A549 (cell line): ENCODE results near the gene POGK. TPM values are rescaled to one million over a fixed set of nuclear protein-coding genes. Genes with fewer than 3 reads are reported as not detected.

Experiments
- ATAC-seq, 2 experiments: fragments of 200-7000 bp in 1 of 2; fragments of >200 bp in 1 of 2; cut with Nextera tagmentation in 1 of 2; cut with Tn5 transposase in 1 of 2; 3 replicates each; pipeline versions ENCODE4 v1.8.0 to v1.9.1; 2018 to 2020; ENCODE audit warnings: mild to moderate bottlenecking in 1 of 2, moderate library complexity in 1 of 2
- CTCF ChIA-PET: fragments of 300-600 bp; sonication (Branson Sonifier 250); formaldehyde crosslinking; extraction: SDS; loops from one replicate; lab custom pipeline; 2021; ENCODE audit warnings: antibody characterized with exemption, inconsistent platforms; lab: Yijun Ruan, JAX
- POLR2A ChIA-PET: fragments of 350-600 bp; formaldehyde crosslinking; extraction: SDS; loops from one replicate; lab custom pipeline; 2021; ENCODE audit warnings: antibody characterized with exemption, inconsistent platforms; lab: Yijun Ruan, JAX
- DNase-seq, 2 experiments: peaks; one replicate each; pipeline versions ENCODE4 v3.0.0 to v3.0.0-alpha.2; 2011 to 2016; ENCODE audit warnings: low read depth in 1 of 2, low spot score in 1 of 2
- FAIRE-seq: peaks from 2 replicates; lab custom pipeline; 2011; peaks lifted over from hg19 to GRCh38; lab: Jason Lieb, UNC
- H3K27ac ChIP-seq, 2 experiments: fragments of >200 bp; sonication (Bioruptor Twin); formaldehyde crosslinking; 3 replicates each; pipeline ENCODE4 v1.5.1; 2016 to 2017
- H3K4me1 ChIP-seq: fragments of >200 bp; sonication (Bioruptor Twin); formaldehyde crosslinking; 3 replicates; pipeline ENCODE4 v1.6.1; 2016
- H3K4me2 ChIP-seq: fragments of >200 bp; sonication (Bioruptor Twin); formaldehyde crosslinking; 3 replicates; pipeline ENCODE4 v1.6.1; 2016
- H3K4me3 ChIP-seq: fragments of >200 bp; sonication (Bioruptor Twin); formaldehyde crosslinking; 3 replicates; pipeline ENCODE4 v1.5.1; 2016
- H3K9me3 ChIP-seq: fragments of >200 bp; sonication (Bioruptor Twin); formaldehyde crosslinking; 3 replicates; pipeline ENCODE4 v1.6.1; 2016
- CBX2 ChIP-seq: fragments of 200-600 bp; sonication (generic); IDR thresholded peaks from 2 replicates; pipeline ENCODE4 v1.6.1; 2016; ENCODE audit warnings: low read depth, mild to moderate bottlenecking, borderline replicate concordance
- CBX8 ChIP-seq: fragments of 200-600 bp; sonication (generic); IDR thresholded peaks from 2 replicates; pipeline ENCODE4 v1.6.1; 2016
- CHD4 ChIP-seq: fragments of 200-600 bp; sonication (generic); IDR thresholded peaks from 2 replicates; pipeline ENCODE4 v1.6.1; 2016; ENCODE audit warnings: antibody characterized with exemption, mild to moderate bottlenecking, borderline replicate concordance
- EHF ChIP-seq: fragments of 250-450 bp; sonication (Bioruptor Pico); IDR thresholded peaks from 2 replicates; pipeline ENCODE4 v1.5.0; 2020; ENCODE audit warnings: mild to moderate bottlenecking
- ESRRA ChIP-seq: fragments of 150-350 bp; IDR thresholded peaks from 2 replicates; pipeline ENCODE4 v1.6.1; 2014; ENCODE audit warnings: mild to moderate bottlenecking, low read length, borderline replicate concordance
- FOXS1 ChIP-seq: fragments of 250-450 bp; sonication (Bioruptor Pico); IDR thresholded peaks from 2 replicates; pipeline ENCODE4 v1.5.0; 2020; ENCODE audit warnings: mild to moderate bottlenecking, moderate library complexity
- GATA3 ChIP-seq: IDR thresholded peaks from 2 replicates; pipeline ENCODE4 v1.6.1; 2012; ENCODE audit warnings: borderline replicate concordance
- HDAC2 ChIP-seq: fragments of 200-600 bp; sonication (generic); IDR thresholded peaks from 2 replicates; pipeline ENCODE4 v1.6.1; 2016
- MAFK ChIP-seq: fragments of 450-650 bp; IDR thresholded peaks from 2 replicates; pipeline ENCODE4 v1.6.1; 2014; ENCODE audit not compliant: partially characterized antibody
- MAZ ChIP-seq: fragments of 150-350 bp; IDR thresholded peaks from 2 replicates; pipeline ENCODE4 v1.6.1; 2014; ENCODE audit warnings: antibody characterized with exemption, low read depth, low read length, borderline replicate concordance
- NR3C1 ChIP-seq: fragments of >200 bp; sonication (Bioruptor Twin); formaldehyde crosslinking; IDR thresholded peaks from 3 replicates; pipeline ENCODE4 v1.6.1; 2017
- PHF8 ChIP-seq: fragments of 200-600 bp; sonication (generic); IDR thresholded peaks from 2 replicates; pipeline ENCODE4 v1.6.1; 2016; ENCODE audit warnings: low read depth, mild to moderate bottlenecking, antibody characterized with exemption, moderate library complexity, borderline replicate concordance
- POLR2AphosphoS2 ChIP-seq: conservative IDR thresholded peaks from 2 replicates; pipeline ENCODE4 v1.6.1; 2012; ENCODE audit warnings: low read length, improper control_type of control experiment, inconsistent platforms
- RAD21 ChIP-seq, 2 experiments: fragments of >200 bp in 1 of 2; sonication (Bioruptor Twin) in 1 of 2; formaldehyde crosslinking in 1 of 2; IDR thresholded peaks in 1 of 2; conservative IDR thresholded peaks in 1 of 2; 2 replicates in 1 of 2; 3 replicates in 1 of 2; pipeline ENCODE4 v1.6.1; 2012 to 2018; ENCODE audit warnings: inconsistent platforms in 1 of 2
- RCOR1 ChIP-seq: fragments of 150-350 bp; IDR thresholded peaks from 2 replicates; pipeline ENCODE4 v1.6.1; 2014; ENCODE audit warnings: antibody characterized with exemption, low read length, low read depth
- RNF2 ChIP-seq: fragments of 200-600 bp; sonication (generic); IDR thresholded peaks from 2 replicates; pipeline ENCODE4 v1.6.1; 2016; ENCODE audit warnings: low read depth, mild to moderate bottlenecking, antibody characterized with exemption, moderate library complexity, borderline replicate concordance
- SMC3 ChIP-seq: fragments of >200 bp; sonication (Bioruptor Twin); formaldehyde crosslinking; IDR thresholded peaks from 3 replicates; pipeline ENCODE4 v1.6.1; 2018; ENCODE audit warnings: inconsistent platforms
- ZNF302 ChIP-seq: fragments of 250-450 bp; sonication (Bioruptor Pico); IDR thresholded peaks from 2 replicates; pipeline ENCODE4 v1.9.0; 2021; ENCODE audit warnings: inconsistent platforms, mild to moderate bottlenecking, moderate library complexity
- WGBS: methylation state at CpG from one replicate; pipeline ENCODE4 v1.1.6; 2017; ENCODE audit errors: missing lambda C conversion rate; 5-methylcytosine and 5-hydroxymethylcytosine counted together
- polyA plus RNA-seq, 4 experiments: library from polyadenylated mRNA; depleted of rRNA in 3 of 4; stranded (reverse); fragments of >200 nt; fragmentation: RNase III in 1 of 4; extraction: RNeasy Plus Mini Kit Qiagen cat#74134 plus additional on column Dnase treatment in 1 of 4; gene quantifications; 2 replicates in 3 of 4; 3 replicates in 1 of 4; pipeline ENCODE4 v1.2.3, GENCODE V29; 2011 to 2017
- TF ChIP-seq, protein P1 (sequence below): fragments of >200 bp; sonication (Bioruptor Twin); formaldehyde crosslinking; IDR thresholded peaks from 3 replicates; pipeline ENCODE4 v1.5.1; 2016
- TF ChIP-seq, protein P2 (sequence below): fragments of 450-650 bp; IDR thresholded peaks from 2 replicates; pipeline ENCODE4 v1.6.1; 2014; ENCODE audit warnings: antibody characterized with exemption
- TF ChIP-seq, protein P3 (sequence below): fragments of 200-600 bp; sonication (generic); IDR thresholded peaks from 2 replicates; pipeline ENCODE4 v1.6.1; 2016; ENCODE audit warnings: antibody characterized with exemption, mild to moderate bottlenecking, moderate library complexity
- TF ChIP-seq, protein P4 (sequence below): IDR thresholded peaks from 2 replicates; pipeline ENCODE4 v1.6.1; 2012; ENCODE audit warnings: low read depth, borderline replicate concordance
- TF ChIP-seq, protein P5 (sequence below): fragments of >200 bp; sonication (Bioruptor Twin); formaldehyde crosslinking; IDR thresholded peaks from 3 replicates; pipeline ENCODE4 v1.6.1; 2016

The POGK gene
- polyA plus RNA-seq, 2 of the 4 experiments (the other 2 are of a cell fraction): 27.4 to 37.2 TPM

DNA sequence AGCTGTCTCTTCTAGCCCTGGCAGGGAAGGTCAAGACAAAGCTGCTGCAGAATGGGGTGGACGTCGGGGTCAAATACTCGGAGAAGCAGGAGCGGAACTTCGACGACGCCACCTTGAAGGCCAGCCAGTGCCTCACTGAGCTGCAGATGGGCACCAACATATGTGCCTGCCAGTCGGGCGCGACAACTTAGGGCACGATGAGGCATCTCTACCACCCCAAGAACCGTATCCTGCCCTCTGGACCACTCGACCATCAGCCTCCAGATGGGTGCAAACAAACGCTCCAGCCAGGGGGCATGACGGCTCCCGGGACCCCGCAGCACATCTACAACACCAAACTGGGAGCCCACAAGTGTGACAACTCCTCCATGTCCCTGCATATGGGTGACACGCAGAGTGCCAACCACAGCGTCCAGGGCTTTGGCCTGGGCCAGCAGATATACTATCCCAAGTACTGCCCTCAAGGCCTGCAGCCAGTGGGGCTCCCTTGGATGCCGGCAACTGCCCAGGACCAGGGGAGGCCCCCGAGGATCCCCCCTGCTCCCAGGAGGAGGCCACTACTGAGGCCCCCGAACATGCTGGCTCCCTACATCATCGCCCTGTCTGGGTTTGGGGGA lies 42.5 kb upstream of the POGK start:
- DNase-seq: no peak
- Histone ChIP-seq H3K4me2 (no peak overlapping the region), H3K9me3 (no peaks in the 10 kb centered on the region), H3K4me3 (no peak overlapping the region), H3K4me1 (no peaks in the 10 kb centered on the region), H3K27ac (no peak overlapping the region)
- TF ChIP-seq PHF8 (no peak), CBX8 (no peak), HDAC2 (no peak), CBX2 (no peak), CHD4 (no peak), RNF2 (no peak), RAD21 (conservative IDR thresholded peaks at IDR 0.05 in 1 of 2, IDR thresholded peaks at IDR 0.05 in 1 of 2) (no peak), MAFK (no peak)
- TF ChIP-seq, protein P1, sequence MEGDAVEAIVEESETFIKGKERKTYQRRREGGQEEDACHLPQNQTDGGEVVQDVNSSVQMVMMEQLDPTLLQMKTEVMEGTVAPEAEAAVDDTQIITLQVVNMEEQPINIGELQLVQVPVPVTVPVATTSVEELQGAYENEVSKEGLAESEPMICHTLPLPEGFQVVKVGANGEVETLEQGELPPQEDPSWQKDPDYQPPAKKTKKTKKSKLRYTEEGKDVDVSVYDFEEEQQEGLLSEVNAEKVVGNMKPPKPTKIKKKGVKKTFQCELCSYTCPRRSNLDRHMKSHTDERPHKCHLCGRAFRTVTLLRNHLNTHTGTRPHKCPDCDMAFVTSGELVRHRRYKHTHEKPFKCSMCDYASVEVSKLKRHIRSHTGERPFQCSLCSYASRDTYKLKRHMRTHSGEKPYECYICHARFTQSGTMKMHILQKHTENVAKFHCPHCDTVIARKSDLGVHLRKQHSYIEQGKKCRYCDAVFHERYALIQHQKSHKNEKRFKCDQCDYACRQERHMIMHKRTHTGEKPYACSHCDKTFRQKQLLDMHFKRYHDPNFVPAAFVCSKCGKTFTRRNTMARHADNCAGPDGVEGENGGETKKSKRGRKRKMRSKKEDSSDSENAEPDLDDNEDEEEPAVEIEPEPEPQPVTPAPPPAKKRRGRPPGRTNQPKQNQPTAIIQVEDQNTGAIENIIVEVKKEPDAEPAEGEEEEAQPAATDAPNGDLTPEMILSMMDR: no peak
- TF ChIP-seq, protein P2, sequence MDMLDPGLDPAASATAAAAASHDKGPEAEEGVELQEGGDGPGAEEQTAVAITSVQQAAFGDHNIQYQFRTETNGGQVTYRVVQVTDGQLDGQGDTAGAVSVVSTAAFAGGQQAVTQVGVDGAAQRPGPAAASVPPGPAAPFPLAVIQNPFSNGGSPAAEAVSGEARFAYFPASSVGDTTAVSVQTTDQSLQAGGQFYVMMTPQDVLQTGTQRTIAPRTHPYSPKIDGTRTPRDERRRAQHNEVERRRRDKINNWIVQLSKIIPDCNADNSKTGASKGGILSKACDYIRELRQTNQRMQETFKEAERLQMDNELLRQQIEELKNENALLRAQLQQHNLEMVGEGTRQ: no peak
- TF ChIP-seq, protein P3, sequence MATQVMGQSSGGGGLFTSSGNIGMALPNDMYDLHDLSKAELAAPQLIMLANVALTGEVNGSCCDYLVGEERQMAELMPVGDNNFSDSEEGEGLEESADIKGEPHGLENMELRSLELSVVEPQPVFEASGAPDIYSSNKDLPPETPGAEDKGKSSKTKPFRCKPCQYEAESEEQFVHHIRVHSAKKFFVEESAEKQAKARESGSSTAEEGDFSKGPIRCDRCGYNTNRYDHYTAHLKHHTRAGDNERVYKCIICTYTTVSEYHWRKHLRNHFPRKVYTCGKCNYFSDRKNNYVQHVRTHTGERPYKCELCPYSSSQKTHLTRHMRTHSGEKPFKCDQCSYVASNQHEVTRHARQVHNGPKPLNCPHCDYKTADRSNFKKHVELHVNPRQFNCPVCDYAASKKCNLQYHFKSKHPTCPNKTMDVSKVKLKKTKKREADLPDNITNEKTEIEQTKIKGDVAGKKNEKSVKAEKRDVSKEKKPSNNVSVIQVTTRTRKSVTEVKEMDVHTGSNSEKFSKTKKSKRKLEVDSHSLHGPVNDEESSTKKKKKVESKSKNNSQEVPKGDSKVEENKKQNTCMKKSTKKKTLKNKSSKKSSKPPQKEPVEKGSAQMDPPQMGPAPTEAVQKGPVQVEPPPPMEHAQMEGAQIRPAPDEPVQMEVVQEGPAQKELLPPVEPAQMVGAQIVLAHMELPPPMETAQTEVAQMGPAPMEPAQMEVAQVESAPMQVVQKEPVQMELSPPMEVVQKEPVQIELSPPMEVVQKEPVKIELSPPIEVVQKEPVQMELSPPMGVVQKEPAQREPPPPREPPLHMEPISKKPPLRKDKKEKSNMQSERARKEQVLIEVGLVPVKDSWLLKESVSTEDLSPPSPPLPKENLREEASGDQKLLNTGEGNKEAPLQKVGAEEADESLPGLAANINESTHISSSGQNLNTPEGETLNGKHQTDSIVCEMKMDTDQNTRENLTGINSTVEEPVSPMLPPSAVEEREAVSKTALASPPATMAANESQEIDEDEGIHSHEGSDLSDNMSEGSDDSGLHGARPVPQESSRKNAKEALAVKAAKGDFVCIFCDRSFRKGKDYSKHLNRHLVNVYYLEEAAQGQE: no peak
- POLR2A ChIA-PET: no interaction called here
- FAIRE-seq: no peak
- 36% methylated on average over 21 of the region's 23 CpGs for WGBS
- CTCF ChIA-PET: no interaction called here
- ATAC-seq: no peak

DNA sequence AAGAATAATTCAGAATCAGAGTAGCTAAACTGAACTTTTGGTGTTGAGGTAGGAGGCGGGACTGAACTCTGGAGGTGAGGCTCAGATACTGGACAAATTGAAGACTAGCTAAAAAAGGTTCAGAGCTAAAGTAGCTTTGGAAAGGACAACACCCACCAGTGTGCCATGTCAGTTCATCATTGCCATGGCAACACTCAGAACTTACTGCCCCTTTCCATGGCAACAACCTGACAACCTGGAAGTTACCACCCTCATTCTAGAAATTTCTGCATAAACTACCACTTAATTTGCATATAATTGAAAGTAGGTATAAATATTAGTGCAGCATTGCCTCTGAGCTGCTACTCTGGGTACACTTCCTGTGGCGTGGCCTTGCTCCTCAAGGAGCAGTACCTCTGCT lies 30.3 kb upstream of the POGK start:
- TF ChIP-seq ZNF302: no peak
- TF ChIP-seq GATA3: no peak
- no peak for TF ChIP-seq MAFK
- no peak for TF ChIP-seq FOXS1 (CRISPR knock-in tag)
- no peak for TF ChIP-seq ESRRA
- TF ChIP-seq, protein P1: no peak
- TF ChIP-seq MAZ: no peak
- TF ChIP-seq, protein P4, sequence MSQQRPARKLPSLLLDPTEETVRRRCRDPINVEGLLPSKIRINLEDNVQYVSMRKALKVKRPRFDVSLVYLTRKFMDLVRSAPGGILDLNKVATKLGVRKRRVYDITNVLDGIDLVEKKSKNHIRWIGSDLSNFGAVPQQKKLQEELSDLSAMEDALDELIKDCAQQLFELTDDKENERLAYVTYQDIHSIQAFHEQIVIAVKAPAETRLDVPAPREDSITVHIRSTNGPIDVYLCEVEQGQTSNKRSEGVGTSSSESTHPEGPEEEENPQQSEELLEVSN: no peak
- TF ChIP-seq, protein P5, sequence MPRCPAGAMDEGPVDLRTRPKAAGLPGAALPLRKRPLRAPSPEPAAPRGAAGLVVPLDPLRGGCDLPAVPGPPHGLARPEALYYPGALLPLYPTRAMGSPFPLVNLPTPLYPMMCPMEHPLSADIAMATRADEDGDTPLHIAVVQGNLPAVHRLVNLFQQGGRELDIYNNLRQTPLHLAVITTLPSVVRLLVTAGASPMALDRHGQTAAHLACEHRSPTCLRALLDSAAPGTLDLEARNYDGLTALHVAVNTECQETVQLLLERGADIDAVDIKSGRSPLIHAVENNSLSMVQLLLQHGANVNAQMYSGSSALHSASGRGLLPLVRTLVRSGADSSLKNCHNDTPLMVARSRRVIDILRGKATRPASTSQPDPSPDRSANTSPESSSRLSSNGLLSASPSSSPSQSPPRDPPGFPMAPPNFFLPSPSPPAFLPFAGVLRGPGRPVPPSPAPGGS: no peak
- no peak for TF ChIP-seq SMC3
- TF ChIP-seq EHF (CRISPR knock-in tag): no peak
- no peak for TF ChIP-seq POLR2AphosphoS2
- no peak for TF ChIP-seq NR3C1
- no peak for TF ChIP-seq RCOR1
- no peak for TF ChIP-seq RAD21 (conservative IDR thresholded peaks at IDR 0.05 in 1 of 2, IDR thresholded peaks at IDR 0.05 in 1 of 2)
- FAIRE-seq: no peak

More for the DNA sequence above, 30.3 kb upstream of the POGK start:
- H3K4me3 ChIP-seq: no peak overlapping the region
- no peak overlapping the region for H3K27ac ChIP-seq
- no peaks in the 10 kb centered on the region for H3K9me3 ChIP-seq
- H3K4me2 ChIP-seq: no peak overlapping the region
- no peaks in the 10 kb centered on the region for H3K4me1 ChIP-seq
- CTCF ChIA-PET: no interaction called here
- ATAC-seq: no peak
- POLR2A ChIA-PET: no interaction called here
- 18% methylated on average over 2 of the region's 2 CpGs for WGBS
- no peak for DNase-seq
